Islet of Langerhans (tissue), 1 donor: ENCODE data around the gene LARP4.
A peak's percentile ranks its signal among the peaks of the same experiment; 100 is the strongest.
"Not testable (repeated sequence)": the region's sequence is repeated elsewhere in the genome, so short reads cannot be mapped to it uniquely, and the experiment has no call there.

Source experiments
- FAIRE-seq: peaks from one replicate; lab custom pipeline; 2011; peaks lifted over from hg19 to GRCh38; lab: Jason Lieb, UNC

Gene LARP4

DNA sequence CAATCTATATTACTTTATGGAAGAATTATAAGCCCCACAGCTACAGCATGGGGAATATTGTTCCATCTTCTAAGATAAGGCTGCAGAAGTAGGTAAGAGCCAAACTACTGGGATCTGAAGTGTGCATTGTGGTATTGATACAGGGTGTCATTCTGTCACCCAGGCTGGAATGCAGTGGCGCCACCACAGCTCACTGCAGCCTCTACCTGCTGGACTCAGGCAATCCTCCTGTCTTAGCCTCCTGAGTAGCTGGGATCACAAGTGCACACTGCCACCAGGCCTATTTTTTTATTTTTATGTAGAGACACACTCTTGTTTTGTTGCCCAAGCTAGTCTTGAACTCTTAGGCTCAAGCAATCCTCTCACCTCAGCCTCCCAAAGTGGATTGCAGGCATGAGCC is 82.8 kb downstream of the LARP4 start:
- FAIRE-seq: no peak

DNA sequence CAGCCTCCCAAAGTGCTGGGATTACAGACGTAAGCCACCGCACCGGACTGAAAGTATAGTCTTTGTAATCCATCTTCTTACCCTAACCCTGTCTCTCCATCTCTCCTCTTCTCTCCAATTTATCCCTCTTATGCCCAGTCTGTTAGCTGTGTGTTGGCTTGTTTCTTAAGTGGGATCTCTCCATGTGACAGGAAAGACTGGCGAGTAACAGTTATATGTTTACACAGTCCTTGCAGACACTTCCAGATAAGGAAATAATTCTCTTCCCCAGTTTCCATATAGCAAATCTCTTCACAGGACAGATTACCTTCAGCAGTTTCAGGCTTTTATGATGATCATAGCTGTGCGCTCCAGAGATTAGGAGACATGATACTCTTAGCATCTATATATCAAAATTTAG is 88.1 kb downstream of the LARP4 start:
- no peak for FAIRE-seq

DNA sequence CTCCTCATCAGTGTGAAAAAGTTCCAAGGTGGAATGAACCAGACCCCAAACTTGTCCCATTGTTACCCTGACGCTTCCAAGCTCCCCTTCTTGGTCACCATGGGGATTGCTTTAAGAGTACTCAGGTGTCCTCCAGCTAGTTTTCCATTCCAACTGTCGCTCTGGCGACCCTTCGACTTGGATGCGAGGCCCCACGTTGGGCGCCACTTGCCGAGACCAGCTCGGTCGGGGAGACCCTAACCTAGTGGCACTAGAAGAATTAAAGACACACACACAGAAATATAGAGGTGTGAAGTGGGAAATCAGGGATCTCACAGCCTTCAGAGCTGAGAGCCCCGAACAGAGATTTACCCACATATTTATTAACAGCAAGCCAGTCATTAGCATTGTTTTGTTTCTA is 97.4 kb downstream of the LARP4 start:
- FAIRE-seq: not testable (repeated sequence)

DNA sequence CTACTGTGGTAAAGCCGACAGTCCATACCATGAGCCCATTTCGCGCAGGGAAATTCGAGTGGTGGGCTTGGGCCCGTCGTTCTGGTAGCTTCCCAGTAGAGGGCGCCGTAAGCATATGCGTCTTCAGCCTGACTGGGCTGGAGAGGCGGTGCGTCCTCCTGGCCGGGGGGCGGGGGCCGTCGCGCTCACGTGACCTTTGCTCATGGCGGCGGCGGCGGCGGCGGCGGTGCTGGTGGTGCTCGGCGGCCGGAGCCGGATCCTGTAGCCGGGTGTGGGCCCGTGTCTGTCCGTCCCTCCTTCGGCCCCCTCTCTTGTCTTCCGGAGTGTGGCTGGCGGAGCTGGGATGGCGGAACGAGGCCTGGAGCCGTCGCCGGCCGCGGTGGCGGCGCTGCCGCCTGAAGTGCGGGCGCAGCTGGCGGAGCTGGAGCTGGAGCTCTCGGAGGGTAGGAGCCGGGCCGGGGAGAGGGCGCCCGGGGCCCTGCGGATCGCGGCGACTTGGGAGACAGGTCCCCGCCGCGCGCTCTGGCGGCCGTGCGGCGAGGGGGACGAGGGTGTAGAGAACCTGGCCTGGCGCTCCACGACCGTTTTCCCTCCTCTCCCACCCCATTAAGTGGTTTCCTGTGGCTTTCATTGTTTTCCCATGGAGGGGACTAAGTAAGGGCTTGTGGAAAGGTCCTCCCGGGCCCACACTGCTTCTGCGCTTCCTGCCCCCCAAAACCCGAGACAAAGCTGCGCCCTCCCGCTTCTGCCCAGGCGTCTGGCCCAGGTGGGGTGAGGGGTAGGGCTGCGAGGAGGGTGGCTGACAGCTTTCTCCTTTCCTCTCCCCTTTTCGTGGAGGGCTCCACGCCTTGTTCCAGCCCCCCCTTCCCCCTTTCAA is 104.4 kb downstream of the LARP4 start, which contains the start of gene DIP2B:
DIP2B (plus strand) TSS at position 188 of the 877 bp plus-strand sequence; CDS start at position 344, 156 bp downstream.
- no peak for FAIRE-seq

DNA sequence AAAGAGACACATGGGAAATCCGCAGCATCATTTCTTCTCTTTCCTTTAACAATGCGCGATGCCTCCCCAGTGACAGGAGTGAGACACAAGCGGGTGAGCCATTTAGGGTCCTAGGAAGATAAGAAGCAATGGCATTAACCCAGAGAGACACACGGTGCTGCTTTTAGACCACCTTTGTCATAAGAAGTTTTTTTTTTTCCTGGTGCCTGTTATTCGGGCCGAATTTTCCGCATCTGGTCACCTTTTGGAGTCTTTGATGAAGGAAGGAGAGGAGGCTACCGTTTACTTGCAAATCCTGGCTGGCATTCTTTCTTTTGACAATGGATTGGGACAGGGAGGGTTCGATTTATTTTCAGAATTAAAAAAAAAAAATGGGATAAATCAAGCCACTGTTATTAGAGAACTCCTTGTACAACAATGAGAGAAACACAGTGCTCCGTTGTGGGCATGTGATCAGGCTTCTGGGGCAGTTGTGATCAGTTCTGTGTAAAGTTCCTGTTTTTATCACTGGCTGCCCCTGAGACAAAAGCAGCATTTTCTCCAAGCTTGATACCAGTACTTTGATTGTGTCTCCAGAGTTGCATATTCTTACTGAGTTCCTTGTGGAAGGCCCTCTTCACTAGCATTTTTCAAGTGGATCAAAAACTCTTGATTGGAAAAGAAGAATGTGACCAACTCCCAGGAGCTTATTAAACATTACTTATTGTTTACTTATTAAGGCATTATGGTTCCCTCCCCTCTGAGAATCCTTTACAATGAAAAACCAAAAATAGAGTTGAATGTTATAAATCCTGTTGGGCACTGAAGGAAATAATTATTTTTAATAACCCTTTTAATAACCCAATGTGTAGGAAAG is 105.2 kb downstream of the LARP4 start:
- FAIRE-seq: no peak

DNA sequence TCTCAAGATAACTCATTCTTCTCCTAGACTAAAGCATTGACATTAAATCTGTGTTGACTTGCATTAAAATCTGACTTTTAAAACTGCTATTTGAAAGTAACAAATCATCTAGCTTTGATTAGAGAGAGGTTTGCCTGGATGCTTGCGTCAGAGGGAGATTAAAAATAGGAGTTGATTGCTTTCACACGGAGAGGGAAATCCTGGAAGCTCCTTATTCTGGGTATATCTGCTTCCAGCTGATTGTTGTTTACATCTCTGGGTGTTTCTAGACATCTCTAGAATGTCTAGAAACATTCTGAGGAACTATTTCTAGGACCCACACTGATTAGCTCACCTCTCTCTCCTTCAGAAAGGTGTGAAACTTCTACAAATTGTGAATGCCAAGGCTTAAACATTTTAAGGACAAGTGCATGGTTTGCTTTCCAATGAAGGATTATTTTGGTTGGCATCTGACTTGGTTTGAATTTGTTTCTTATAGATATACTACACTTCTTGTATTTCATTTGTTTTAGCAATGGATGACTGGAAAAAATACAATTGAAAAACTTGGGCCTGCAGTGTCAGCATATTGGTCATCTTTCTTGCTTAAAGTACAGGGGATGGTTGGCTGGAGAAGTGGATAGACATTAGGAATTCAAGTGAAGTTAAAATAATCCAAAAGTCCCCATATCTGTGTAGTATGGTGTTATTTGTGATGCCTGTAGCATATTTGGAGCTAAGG is 106.2 kb downstream of the LARP4 start:
- FAIRE-seq: no peak

DNA sequence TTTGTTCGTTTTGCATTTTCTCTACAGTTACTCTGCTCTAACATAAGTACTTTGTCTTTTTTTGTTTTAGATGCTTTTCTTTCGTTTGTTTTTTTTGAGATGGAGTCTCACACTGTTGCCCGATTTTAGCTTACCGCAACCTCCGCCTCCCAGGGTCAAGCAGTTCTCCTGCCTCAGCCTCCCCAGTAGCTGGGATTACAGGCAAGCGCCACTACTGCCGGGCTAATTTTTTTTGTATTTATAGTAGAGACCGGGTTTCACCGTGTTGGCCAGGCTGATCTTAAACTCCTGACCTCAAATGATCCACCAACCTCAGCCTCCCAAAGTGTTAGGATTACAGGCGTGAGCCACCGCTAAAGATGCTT is 106.8 kb downstream of the LARP4 start:
- no peak for FAIRE-seq

DNA sequence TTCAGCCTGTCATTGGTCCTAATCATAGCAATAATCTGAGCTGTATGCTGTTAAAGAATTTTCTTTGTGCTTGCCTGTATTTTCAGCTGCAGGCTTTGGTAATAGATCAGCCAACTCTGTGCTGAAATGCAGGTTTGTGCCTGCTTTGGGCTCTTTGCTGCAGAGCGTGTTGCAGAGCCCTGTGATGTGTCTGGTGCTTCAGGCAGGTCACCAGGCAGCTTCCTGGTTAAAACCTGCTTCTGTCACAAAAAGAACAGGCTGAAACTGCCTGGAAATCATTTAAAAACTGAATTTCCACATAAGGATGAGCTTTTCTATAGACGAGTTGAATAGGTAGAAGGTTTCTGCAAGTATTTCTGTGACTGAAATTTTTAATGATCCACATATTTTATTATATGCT is 107.2 kb downstream of the LARP4 start:
- FAIRE-seq: no peak

DNA sequence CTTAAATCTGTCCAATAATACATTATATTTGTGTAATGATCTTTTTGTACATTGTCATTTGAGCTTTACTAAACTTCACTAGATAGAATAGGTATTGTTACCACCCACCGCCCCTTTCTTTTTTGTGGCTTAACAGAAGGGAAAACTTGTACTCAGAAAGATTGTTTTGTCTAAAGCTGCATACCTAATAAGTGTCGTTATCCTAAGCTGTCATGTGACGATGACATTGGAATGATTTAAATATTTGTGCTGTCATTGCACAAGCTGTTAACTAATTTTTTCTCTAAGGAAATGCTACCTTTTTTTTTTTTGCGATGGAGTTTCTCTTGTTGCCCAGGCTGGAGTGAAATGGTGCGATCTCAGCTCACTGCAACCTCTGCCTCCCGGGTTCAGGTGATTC is 107.7 kb downstream of the LARP4 start:
- no peak for FAIRE-seq

DNA sequence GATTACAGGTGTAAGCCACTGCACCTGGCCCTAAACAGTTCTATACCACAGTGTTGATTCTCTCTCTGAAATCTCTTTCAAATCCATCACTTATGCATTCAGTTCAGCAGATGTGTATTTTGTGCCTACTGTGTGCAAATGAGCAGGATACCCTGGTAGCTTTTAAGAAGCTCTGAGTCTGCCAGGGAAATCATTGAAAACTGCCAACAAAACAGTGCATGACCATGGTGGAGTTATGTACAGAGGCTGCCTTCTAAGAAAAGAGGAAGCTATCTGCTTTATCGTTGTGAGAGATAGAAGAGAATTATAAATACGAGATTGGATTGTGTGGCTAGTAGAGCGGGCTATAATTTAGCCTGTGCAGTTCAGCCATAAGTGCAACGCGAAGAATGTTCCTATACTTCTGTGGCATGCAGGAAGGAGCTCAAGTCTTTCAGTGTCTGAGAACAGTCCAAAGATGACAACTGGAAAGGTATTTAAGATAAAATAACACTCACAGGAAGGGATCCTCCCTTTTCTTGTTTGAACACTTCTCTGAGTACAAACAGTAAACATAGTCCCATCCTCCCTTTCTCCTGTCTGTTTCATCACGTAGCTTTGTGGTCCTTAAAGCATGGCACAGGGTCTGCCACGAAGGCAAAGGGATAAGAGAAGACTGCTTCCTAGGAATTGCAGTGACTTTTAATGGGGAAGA is 108.4 kb downstream of the LARP4 start:
- FAIRE-seq: no peak

DNA sequence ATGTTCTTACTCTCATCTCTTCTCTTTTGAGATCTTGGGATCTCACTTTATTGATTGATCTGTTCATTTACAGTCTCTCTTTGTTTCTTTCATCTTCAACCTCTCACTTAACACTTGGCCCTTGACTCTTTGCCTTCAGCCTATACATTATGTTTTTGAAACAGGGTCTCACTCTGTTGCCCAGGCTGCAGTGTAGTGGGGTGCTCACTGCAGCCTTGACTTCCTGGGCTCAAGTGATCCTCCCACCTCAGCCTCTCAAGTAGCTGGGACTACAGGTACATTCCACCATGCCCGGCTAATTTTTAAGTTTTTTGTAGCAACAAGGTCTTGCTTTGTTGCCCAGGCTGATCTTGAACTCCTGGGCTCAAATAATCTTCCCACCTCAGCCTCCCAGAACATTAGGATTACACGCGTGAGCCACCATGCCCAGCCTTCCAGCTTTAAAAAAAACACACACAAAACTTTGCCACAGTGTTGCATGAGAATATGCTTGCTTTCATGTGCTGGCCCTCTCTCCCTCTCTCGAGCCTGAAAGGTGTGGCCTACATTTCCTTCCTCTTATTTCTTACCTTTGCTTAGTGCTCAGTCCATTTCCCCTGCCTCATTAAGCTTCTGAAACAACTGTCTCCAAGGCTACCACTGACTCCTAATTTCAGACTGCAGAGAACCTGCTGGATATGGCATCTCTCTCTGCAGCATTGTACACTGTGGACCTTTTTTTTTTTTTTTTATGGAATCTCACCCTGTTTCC is 114.0 kb downstream of the LARP4 start:
- FAIRE-seq: no peak

DNA sequence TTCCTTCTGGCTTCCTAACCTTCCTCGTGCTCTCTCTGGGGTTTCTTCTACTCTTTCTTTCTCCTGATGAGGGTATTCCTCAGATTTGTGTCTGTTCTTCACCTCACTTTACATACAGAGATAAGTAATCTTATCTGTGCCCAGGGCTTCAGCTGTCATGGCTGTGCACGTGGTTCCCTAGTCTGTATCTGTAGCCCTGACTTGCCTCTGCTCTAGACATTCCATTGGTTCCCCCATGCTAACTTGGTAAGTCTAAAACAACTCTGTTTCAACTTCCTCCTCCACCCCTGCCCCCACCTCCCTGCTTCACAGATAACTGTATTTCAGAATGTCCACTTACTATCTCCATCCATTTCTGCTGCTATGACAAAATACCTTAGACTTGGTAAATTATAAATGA is 114.9 kb downstream of the LARP4 start:
- FAIRE-seq: no peak

DNA sequence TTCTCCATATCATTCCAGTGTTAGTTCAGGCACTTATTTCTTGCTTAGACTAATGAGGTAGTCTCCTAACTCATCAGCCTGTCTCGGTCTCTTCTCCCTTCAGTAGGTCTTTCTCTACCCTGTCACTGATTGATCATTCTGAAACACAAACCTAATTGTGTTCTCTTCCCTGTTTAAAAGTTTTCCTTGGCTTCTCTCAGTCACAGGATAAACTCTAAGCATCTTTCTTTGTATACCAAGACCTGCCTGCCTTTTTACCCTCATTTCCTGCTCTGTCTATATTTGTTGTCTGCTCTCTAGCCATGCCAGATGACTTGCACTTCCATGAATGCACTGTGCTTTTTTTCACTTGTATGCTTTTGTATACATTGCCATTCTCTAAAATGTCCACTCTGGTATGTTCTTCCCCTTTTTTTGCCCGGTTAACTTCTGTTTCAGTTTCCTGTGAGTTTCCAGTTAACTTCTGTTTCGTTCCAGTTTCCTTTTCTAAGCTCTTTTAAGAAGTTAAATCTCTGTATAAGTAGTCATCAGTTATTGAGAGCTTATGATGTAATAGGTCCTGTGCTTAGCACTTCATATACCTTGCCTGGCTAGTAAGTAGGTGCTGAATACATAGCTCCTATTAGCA is 116.8 kb downstream of the LARP4 start:
- FAIRE-seq: peak; percentile 5

DNA sequence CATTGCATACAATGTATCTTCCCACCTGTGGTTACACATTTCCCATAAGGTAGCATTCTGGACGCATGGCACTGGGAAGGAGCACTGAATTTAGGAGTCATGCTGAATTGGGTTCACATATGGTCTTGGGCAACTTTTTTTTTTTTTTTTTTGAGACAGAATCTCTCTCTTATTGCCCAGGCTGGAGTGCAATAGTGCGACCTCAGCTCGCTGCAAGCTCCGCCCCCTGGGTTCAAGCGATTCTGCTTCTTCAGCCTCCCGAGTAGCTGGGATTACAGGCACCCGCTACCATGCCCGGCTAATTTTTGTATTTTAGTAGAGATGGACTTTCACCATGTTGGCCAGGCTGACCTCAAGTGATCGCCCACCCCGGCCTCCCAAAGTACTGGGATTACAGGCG is 117.4 kb downstream of the LARP4 start:
- FAIRE-seq: no peak

DNA sequence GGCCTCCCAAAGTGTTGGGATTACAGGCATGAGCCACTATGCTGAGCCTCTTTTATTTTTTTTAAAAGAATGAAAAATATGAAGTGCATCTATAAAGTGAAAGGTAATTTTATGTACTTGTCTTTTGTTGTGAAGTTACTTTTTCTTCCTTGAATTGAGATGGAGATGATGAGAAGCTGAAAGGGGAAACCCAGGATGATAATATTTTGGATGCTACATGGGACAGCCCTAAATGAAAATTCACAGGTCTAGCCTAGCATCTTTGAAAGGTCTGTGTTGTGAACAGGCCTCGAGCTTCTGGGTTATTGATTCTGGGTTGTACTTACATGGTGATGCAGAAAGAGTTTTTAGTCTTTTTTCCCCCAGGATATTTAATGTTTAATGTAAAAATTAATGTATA is 118.7 kb downstream of the LARP4 start:
- no peak for FAIRE-seq

DNA sequence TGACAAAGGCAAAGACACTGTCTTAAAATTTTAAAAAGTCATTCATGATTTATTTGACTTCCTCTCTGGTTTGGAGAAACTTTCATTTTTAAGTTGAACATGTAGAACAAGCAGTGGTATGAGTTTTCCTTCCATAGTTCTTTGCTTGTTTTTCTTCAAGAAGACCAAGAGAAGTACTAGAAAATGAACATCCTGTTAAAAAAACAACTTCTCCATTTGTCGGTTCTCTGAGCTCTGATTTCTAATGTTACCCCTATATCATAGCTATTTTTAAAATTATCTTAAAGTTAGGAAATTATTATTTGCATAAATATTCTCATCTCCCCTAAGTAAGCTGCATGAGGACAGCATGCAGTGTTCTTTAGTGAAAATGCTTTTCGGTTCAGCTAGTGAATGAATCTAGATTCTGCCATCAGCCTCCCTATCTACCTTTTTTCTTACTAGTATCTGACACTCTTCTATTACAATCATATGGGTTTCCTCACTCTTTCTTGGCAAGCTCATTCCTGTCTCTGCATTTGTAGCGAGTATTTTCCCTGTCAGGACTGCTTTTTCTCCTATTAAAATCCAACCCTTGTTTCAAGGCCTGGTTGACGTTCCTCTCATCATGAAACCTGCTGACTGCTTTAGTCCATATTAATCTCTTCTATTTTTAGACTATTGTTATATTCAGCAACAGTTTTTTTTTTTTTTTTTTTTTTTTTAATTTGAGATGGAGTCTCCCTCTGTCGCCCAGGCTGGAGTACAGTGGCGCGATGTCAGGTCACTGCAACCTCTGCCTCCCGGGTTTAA is 119.9 kb downstream of the LARP4 start:
- peak; percentile 56 for FAIRE-seq

DNA sequence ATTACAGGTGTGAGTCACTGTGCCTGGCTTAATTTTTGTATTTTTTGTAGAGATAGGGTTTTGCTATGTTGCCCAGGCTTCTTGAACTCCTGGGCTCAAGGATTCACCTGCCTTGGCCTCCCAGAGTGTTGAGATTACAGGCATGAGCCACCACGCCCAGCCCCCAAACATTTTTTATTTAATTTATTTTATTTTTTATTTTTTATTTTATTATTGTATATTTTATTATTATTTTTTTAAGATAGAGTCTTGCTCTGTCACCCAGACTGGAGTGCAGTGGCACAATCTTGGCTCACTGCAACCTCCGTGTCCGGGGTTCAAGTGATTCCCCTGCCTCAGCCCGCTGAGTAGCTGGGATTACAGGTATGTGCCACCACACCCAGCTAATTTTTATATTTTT is 121.1 kb downstream of the LARP4 start:
- FAIRE-seq: not testable (repeated sequence)

DNA sequence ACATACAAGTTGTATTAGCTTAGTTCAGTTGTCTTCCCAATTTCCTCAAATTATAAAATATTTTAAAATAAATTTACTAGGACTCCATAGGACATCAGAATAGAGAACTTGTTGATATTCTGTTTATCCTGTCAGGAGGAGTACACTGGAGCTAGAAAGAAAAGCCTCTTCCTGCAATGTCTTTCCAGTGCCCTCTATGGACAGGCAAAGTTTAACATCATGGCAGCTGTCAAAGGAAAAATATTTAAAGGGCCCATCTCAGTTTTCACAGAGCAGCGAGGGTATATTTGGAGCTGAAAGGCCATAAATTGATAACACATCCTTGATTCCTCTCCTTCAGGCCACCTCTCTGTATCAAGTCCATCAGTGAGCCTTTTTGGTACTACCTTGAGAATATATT is 123.1 kb downstream of the LARP4 start:
- no peak for FAIRE-seq

DNA sequence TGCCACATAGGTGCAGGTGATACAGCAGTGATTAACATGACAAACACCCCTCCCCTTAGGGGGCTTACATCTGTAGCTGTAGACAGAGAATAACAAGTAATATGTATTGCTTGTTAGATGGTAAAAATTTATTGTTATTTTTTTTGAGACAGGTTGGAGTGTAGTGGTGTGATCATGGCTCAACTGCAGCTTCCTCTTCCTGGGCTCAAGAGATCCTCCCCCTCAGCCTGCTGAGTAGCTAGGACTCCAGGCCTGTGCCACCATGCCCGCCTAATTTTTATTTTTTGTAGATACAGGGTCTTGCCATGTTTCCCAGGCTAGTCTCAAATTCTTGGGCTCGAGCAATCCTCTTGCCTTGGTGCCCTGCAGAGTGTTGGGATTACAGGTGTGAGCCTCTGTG is 123.9 kb downstream of the LARP4 start:
- no peak for FAIRE-seq

DNA sequence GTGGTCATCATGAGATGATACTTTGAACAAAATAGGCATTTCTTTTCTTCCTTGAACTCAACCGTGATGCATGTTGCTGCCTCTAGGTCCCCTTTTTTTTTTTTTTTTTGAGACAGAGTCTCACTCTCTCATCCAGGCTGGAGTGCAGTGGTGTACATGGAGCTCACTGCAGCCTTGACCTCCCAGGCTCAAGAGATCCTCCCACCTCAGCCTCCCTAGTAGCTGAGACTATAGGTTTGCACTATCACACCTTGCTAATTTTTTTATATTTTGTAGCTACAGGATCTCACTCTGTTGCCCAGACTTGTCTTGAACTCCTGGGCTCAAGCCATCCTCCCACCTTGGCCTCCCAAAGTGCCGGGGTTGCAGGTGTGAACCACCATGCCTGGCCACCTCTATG is 124.7 kb downstream of the LARP4 start:
- FAIRE-seq: no peak
